K562 (cell line): ENCODE measurements around the gene FGR. TPM values are rescaled to one million over a fixed set of nuclear protein-coding genes. Genes with fewer than 3 reads are reported as not detected.

ENCODE experiments used
- ETV1 ChIP-seq: fragments of 450-650 bp; conservative IDR thresholded peaks from 2 replicates; pipeline ENCODE4 v1.6.1; 2016; ENCODE audit warnings: missing genetic modification characterization, control low read depth, low read depth, missing compliant biosample characterization
- L3MBTL2 ChIP-seq: fragments of 450-650 bp; IDR thresholded peaks from 2 replicates; pipeline ENCODE4 v1.6.1; 2016; ENCODE audit warnings: mild to moderate bottlenecking, moderate library complexity
- LARP7 ChIP-seq: fragments of 450-650 bp; IDR thresholded peaks from 2 replicates; pipeline ENCODE4 v1.6.1; 2016
- POU5F1 ChIP-seq: fragments of 150-350 bp; IDR thresholded peaks from 2 replicates; pipeline ENCODE4 v1.6.1; 2014; ENCODE audit warnings: borderline replicate concordance, low read length, low read depth, mild to moderate bottlenecking; ENCODE audit not compliant: partially characterized antibody
- SP1 ChIP-seq: sonication (generic); formaldehyde crosslinking; IDR thresholded peaks from 2 replicates; pipeline ENCODE4 v1.8.1; 2022; ENCODE audit warnings: mild to moderate bottlenecking, missing genetic modification reagents
- SRSF3 ChIP-seq: fragments of 200-400 bp; formaldehyde crosslinking; IDR thresholded peaks from 2 replicates; pipeline ENCODE4 v1.6.1; 2016; ENCODE audit warnings: mild to moderate bottlenecking, low read length, moderate library complexity; ENCODE audit not compliant: insufficient read depth
- ZNF253 ChIP-seq: fragments of 250-450 bp; sonication (Bioruptor Pico); conservative IDR thresholded peaks from 2 replicates; pipeline ENCODE4 v1.6.1; 2021; ENCODE audit warnings: mild to moderate bottlenecking
- ZNF76 ChIP-seq: fragments of 250-450 bp; sonication (Bioruptor Pico); IDR thresholded peaks from 2 replicates; pipeline ENCODE4 v1.4.0; 2020; ENCODE audit warnings: mild to moderate bottlenecking, moderate library complexity, borderline replicate concordance
- ZSCAN29 ChIP-seq: fragments of 450-650 bp; IDR thresholded peaks from 2 replicates; pipeline ENCODE4 v1.6.1; 2017
- polyA plus RNA-seq, 8 experiments: library from polyadenylated mRNA; depleted of rRNA in 4 of 8; stranded (reverse) in 5 of 8; unstranded in 3 of 8; fragments of >200 nt; fragmentation: Nextera tagmentation in 2 of 8; fragmentation: Illumina TruSeq in 1 of 8; extraction: Ambion mirVana in 2 of 8; extraction: Trizol in 1 of 8; gene quantifications; 2 replicates each; pipeline versions ENCODE4 v1.2.1 to v1.2.3, GENCODE V29; 2011 to 2014; ENCODE audit warnings: inconsistent platforms in 1 of 8, missing spikeins in 1 of 8
- total RNA-seq, 7 experiments: library from RNA; depleted of rRNA in 6 of 7; stranded (reverse); fragments of >200 nt in 6 of 7; fragmentation: Illumina TruSeq in 2 of 7; extraction: Trizol in 2 of 7; gene quantifications; 2 replicates each; pipeline versions ENCODE4 v1.2.1 to v1.2.3, GENCODE V29; 2011 to 2021; ENCODE audit warnings: low replicate concordance in 1 of 7
- TF ChIP-seq, protein P1 (sequence below), 2 experiments: fragments of 450-650 bp; formaldehyde crosslinking in 1 of 2; IDR thresholded peaks; 2 replicates each; pipeline versions ENCODE4 v1.4.0 to v1.6.1; 2014 to 2020; ENCODE audit warnings: mild to moderate bottlenecking in 2 of 2, borderline replicate concordance in 1 of 2, low read depth in 1 of 2
- TF ChIP-seq, protein P2 (sequence below): sonication (generic); formaldehyde crosslinking; IDR thresholded peaks from 2 replicates; pipeline ENCODE4 v1.8.1; 2022; ENCODE audit warnings: missing genetic modification reagents
- TF ChIP-seq, protein P3 (sequence below): conservative IDR thresholded peaks from 2 replicates; pipeline ENCODE4 v1.6.1; 2011; ENCODE audit warnings: low read depth, mild to moderate bottlenecking, low read length; ENCODE audit not compliant: control insufficient read depth
- TF ChIP-seq, protein P4 (sequence below): sonication (generic); formaldehyde crosslinking; IDR thresholded peaks from 2 replicates; pipeline ENCODE4 v1.9.0; 2022; ENCODE audit warnings: mild to moderate bottlenecking, missing genetic modification reagents
- TF ChIP-seq, protein P5 (sequence below), 2 experiments: fragments of 450-650 bp in 1 of 2; sonication (generic) in 1 of 2; formaldehyde crosslinking in 1 of 2; IDR thresholded peaks in 1 of 2; conservative IDR thresholded peaks in 1 of 2; 2 replicates each; pipeline versions ENCODE4 v1.6.1 to v1.8.1; 2016 to 2023; ENCODE audit warnings: mild to moderate bottlenecking in 2 of 2, moderate library complexity in 2 of 2, inconsistent platforms in 1 of 2, missing genetic modification reagents in 1 of 2

FGR gene
- total and polyA plus RNA-seq, 9 of the 15 experiments (the other 6 are each of a cell fraction or from before 2014, with no cell fraction given) = 0.04 to 0.11 TPM; not detected in 7

DNA sequence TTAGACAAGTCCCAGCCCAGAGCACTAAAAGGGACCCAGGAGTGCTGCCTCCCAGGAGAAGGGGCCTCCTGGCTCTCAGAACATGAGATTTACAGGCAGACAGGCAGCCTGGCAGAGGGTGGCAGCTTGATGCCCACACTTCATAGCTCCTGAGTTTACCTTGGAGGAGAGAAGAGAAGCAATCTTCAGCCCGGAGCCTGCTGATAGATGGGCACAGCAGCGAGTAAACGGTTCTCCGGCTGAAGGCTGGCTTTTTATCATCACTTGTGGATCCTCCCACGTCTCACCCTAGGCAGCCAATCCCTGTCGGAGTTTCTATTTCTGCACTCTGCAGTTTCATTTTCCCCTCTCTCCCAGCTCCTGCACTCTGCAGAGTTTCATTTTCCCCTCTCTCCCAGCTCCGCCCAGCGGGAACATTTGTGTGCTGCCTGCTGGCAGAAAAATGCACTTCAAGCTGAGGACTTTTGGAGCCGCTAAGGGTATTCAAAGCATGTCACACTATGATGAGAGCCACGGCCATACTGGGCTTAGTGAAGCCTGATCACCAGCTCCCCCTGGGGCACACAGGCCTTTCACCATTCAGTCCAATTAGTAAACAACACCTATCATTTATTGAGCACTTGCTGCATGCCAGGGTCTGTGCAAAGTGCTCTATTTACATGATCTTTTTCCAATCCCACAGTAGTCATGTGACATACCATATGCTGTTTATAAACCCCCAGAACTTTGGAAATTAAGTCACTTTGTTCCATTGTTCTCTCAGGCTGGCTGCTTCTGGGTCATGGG is 37.2 kb upstream of the FGR start, which contains the start of gene IFI6 (continued):
- TF ChIP-seq, protein P1, sequence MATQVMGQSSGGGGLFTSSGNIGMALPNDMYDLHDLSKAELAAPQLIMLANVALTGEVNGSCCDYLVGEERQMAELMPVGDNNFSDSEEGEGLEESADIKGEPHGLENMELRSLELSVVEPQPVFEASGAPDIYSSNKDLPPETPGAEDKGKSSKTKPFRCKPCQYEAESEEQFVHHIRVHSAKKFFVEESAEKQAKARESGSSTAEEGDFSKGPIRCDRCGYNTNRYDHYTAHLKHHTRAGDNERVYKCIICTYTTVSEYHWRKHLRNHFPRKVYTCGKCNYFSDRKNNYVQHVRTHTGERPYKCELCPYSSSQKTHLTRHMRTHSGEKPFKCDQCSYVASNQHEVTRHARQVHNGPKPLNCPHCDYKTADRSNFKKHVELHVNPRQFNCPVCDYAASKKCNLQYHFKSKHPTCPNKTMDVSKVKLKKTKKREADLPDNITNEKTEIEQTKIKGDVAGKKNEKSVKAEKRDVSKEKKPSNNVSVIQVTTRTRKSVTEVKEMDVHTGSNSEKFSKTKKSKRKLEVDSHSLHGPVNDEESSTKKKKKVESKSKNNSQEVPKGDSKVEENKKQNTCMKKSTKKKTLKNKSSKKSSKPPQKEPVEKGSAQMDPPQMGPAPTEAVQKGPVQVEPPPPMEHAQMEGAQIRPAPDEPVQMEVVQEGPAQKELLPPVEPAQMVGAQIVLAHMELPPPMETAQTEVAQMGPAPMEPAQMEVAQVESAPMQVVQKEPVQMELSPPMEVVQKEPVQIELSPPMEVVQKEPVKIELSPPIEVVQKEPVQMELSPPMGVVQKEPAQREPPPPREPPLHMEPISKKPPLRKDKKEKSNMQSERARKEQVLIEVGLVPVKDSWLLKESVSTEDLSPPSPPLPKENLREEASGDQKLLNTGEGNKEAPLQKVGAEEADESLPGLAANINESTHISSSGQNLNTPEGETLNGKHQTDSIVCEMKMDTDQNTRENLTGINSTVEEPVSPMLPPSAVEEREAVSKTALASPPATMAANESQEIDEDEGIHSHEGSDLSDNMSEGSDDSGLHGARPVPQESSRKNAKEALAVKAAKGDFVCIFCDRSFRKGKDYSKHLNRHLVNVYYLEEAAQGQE (IDR thresholded peaks at IDR 0.05; ENCODE audit: borderline replicate concordance) = peak; percentile 29; the same call in 1 of the 2 replicates
- TF ChIP-seq, protein P1 (CRISPR knock-in tag; IDR thresholded peaks at IDR 0.05; ENCODE audit: low read depth) = no peak
- TF ChIP-seq LARP7 (no peak), ZSCAN29 (no peak), ETV1 (tag) (no peak), POU5F1 (peak; percentile 15), ZNF76 (no peak), SP1 (CRISPR knock-in tag) (peak; percentile 81), SRSF3 (no peak), L3MBTL2 (peak; percentile 75; the same call in 1 of the 2 replicates), ZNF253 (CRISPR knock-in tag) (no peak)
- TF ChIP-seq, protein P2, sequence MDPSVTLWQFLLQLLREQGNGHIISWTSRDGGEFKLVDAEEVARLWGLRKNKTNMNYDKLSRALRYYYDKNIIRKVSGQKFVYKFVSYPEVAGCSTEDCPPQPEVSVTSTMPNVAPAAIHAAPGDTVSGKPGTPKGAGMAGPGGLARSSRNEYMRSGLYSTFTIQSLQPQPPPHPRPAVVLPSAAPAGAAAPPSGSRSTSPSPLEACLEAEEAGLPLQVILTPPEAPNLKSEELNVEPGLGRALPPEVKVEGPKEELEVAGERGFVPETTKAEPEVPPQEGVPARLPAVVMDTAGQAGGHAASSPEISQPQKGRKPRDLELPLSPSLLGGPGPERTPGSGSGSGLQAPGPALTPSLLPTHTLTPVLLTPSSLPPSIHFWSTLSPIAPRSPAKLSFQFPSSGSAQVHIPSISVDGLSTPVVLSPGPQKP = no peak
- TF ChIP-seq, protein P3, sequence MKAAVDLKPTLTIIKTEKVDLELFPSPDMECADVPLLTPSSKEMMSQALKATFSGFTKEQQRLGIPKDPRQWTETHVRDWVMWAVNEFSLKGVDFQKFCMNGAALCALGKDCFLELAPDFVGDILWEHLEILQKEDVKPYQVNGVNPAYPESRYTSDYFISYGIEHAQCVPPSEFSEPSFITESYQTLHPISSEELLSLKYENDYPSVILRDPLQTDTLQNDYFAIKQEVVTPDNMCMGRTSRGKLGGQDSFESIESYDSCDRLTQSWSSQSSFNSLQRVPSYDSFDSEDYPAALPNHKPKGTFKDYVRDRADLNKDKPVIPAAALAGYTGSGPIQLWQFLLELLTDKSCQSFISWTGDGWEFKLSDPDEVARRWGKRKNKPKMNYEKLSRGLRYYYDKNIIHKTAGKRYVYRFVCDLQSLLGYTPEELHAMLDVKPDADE = no peak
- TF ChIP-seq, protein P4, sequence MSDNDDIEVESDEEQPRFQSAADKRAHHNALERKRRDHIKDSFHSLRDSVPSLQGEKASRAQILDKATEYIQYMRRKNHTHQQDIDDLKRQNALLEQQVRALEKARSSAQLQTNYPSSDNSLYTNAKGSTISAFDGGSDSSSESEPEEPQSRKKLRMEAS (CRISPR knock-in tag) = peak; percentile 38; the same call in 1 of the 2 replicates
- TF ChIP-seq, protein P5, sequence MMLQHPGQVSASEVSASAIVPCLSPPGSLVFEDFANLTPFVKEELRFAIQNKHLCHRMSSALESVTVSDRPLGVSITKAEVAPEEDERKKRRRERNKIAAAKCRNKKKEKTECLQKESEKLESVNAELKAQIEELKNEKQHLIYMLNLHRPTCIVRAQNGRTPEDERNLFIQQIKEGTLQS (IDR thresholded peaks at IDR 0.05) = no peak
- TF ChIP-seq, protein P5 (CRISPR knock-in tag; conservative IDR thresholded peaks at IDR 0.05) = peak; percentile 73; the same call in 1 of the 2 replicates
